MM.1S (cell line): ENCODE results near the gene TRMT61A.

ENCODE experiments used
- DNase-seq: peaks from one replicate; pipeline ENCODE4 v3.0.0-alpha.2; 2015
- H2AFZ ChIP-seq: fragments of 300-600 bp; sonication (generic); 2 replicates; pipeline ENCODE4 v1.6.0; 2016; ENCODE audit warnings: antibody characterized with exemption, low read length
- H3F3A ChIP-seq: fragments of 300-600 bp; sonication (generic); 2 replicates; pipeline ENCODE4 v1.6.1; 2016; ENCODE audit warnings: mild to moderate bottlenecking, antibody characterized with exemption, low read length, moderate library complexity, mixed read lengths; ENCODE audit not compliant: insufficient read depth
- H3K27ac ChIP-seq: fragments of 300-600 bp; sonication (generic); 2 replicates; pipeline ENCODE4 v1.5.1; 2016; ENCODE audit warnings: mild to moderate bottlenecking, low read length
- H3K27me3 ChIP-seq: fragments of 300-600 bp; sonication (generic); replicated peaks from 2 replicates; pipeline ENCODE4 v1.6.0; 2016; ENCODE audit warnings: low read length; ENCODE audit not compliant: insufficient read depth
- H3K36me3 ChIP-seq: fragments of 300-600 bp; sonication (generic); replicated peaks from 2 replicates; pipeline ENCODE4 v1.6.1; 2016; ENCODE audit warnings: mild to moderate bottlenecking, low read length, mixed read lengths; ENCODE audit not compliant: insufficient read depth
- H3K4me1 ChIP-seq: fragments of 300-600 bp; sonication (generic); 2 replicates; pipeline ENCODE4 v1.6.1; 2016; ENCODE audit warnings: low read length, mixed read lengths
- H3K4me2 ChIP-seq: fragments of 300-600 bp; sonication (generic); 2 replicates; pipeline ENCODE4 v1.6.0; 2016; ENCODE audit warnings: low read depth, low read length
- H3K4me3 ChIP-seq: fragments of 300-600 bp; sonication (generic); 2 replicates; pipeline ENCODE4 v1.5.1; 2016; ENCODE audit warnings: low read length, mixed read lengths
- H3K79me2 ChIP-seq: fragments of 300-600 bp; sonication (generic); 2 replicates; pipeline ENCODE4 v1.6.1; 2016; ENCODE audit warnings: mixed run types, low read length, mixed read lengths
- H3K9ac ChIP-seq: fragments of 300-600 bp; sonication (generic); 2 replicates; pipeline ENCODE4 v1.6.1; 2016; ENCODE audit warnings: low read length, mixed read lengths
- H3K9me2 ChIP-seq: fragments of 300-600 bp; sonication (generic); replicated peaks from 2 replicates; pipeline ENCODE4 v1.6.1; 2016; ENCODE audit warnings: mild to moderate bottlenecking, low read length, mixed read lengths; ENCODE audit not compliant: insufficient read depth
- H3K9me3 ChIP-seq: fragments of 300-600 bp; sonication (generic); replicated peaks from 2 replicates; pipeline ENCODE4 v1.6.1; 2016; ENCODE audit warnings: mild to moderate bottlenecking, low read length, mixed read lengths; ENCODE audit not compliant: insufficient read depth
- H4K20me1 ChIP-seq: fragments of 300-600 bp; sonication (generic); 2 replicates; pipeline ENCODE4 v1.6.1; 2016; ENCODE audit warnings: mild to moderate bottlenecking, low read length, moderate library complexity, mixed read lengths; ENCODE audit not compliant: insufficient read depth
- CTCF ChIP-seq: fragments of 300-600 bp; sonication (generic); IDR thresholded peaks from 2 replicates; pipeline ENCODE4 v1.5.1; 2016; ENCODE audit warnings: antibody characterized with exemption, low read length, mixed read lengths
- EZH2 ChIP-seq: fragments of 300-600 bp; sonication (generic); optimal IDR thresholded peaks from 2 replicates; pipeline ENCODE3; 2017; ENCODE audit warnings: low read depth, mild to moderate bottlenecking, antibody characterized with exemption, low read length, mixed read lengths
- EZH2phosphoT487 ChIP-seq: fragments of 300-600 bp; sonication (generic); IDR thresholded peaks from 2 replicates; pipeline ENCODE4 v1.6.1; 2018; ENCODE audit warnings: antibody characterized with exemption, low read length

Gene TRMT61A

GRCh38 chr14:103560691-103561090 lies 31.7 kb downstream of the TRMT61A start:
- no peaks in the 10 kb centered on the region for H3K4me1 ChIP-seq
- H3K36me3 ChIP-seq = no peaks in the 10 kb centered on the region
- 0 out of 2 replicates have a peak, but pooled peaks cover 3% of the 10 kb centered on the region for H4K20me1 ChIP-seq
- no peak for DNase-seq
- no peak overlapping the region for H3K4me3 ChIP-seq
- H3K4me2 ChIP-seq = peak overlapping the region; percentile 53; the same call in 1 of the 2 replicates
- TF ChIP-seq EZH2 (no peak), EZH2phosphoT487 (no peak), CTCF (no peak)
- no peak overlapping the region for H2AFZ ChIP-seq
- no peaks in the 10 kb centered on the region for H3K27me3 ChIP-seq
- no peaks in the 10 kb centered on the region for H3K9me3 ChIP-seq
- no peaks in the 10 kb centered on the region for H3F3A ChIP-seq
- no peaks in the 10 kb centered on the region for H3K9me2 ChIP-seq
- H3K79me2 ChIP-seq = peaks cover 67% of the 10 kb centered on the region
- no peak overlapping the region for H3K27ac ChIP-seq
- H3K9ac ChIP-seq = no peak overlapping the region

- peak; percentile 16 for DNase-seq
- no peaks in the 10 kb centered on the region for H3K27me3 ChIP-seq
- H2AFZ ChIP-seq = peak overlapping the region; percentile 45
- H3K36me3 ChIP-seq = no peaks in the 10 kb centered on the region
- no peaks in the 10 kb centered on the region for H3K9me3 ChIP-seq
- peak overlapping the region; percentile 53 for H3K4me2 ChIP-seq
- H4K20me1 ChIP-seq = 0 out of 2 replicates have a peak, but pooled peaks cover 3% of the 10 kb centered on the region
- H3K4me3 ChIP-seq = peak overlapping the region; percentile 89
- no peaks in the 10 kb centered on the region for H3K4me1 ChIP-seq
- H3K79me2 ChIP-seq = peaks cover 75% of the 10 kb centered on the region
- H3K9ac ChIP-seq = peak overlapping the region; percentile 75
- H3F3A ChIP-seq = no peaks in the 10 kb centered on the region
- TF ChIP-seq CTCF = no peak
- TF ChIP-seq EZH2phosphoT487 = no peak
- no peak for TF ChIP-seq EZH2
- H3K27ac ChIP-seq = peak overlapping the region; percentile 66; the same call in 1 of the 2 replicates
- H3K9me2 ChIP-seq = no peaks in the 10 kb centered on the region
Observed at GRCh38 chr14:103561381-103562178, 32.6 kb downstream of the TRMT61A start.

GRCh38 chr14:103562179-103562428 lies 33.1 kb downstream of the TRMT61A start:
- Histone ChIP-seq H3K9me2 (no peaks in the 10 kb centered on the region), H3F3A (no peaks in the 10 kb centered on the region), H3K27me3 (no peaks in the 10 kb centered on the region), H3K4me2 (peak overlapping the region; percentile 53; the same call in 1 of the 2 replicates), H2AFZ (peak overlapping the region; percentile 45), H3K79me2 (peaks cover 77% of the 10 kb centered on the region), H3K27ac (peak overlapping the region; percentile 66; the same call in 1 of the 2 replicates), H3K36me3 (no peaks in the 10 kb centered on the region), H3K9ac (peak overlapping the region; percentile 75), H3K4me3 (peak overlapping the region; percentile 89), H3K9me3 (no peaks in the 10 kb centered on the region), H3K4me1 (no peaks in the 10 kb centered on the region), H4K20me1 (0 out of 2 replicates have a peak, but pooled peaks cover 3% of the 10 kb centered on the region)
- no peak for DNase-seq
- TF ChIP-seq EZH2phosphoT487 = no peak
- TF ChIP-seq CTCF = no peak
- TF ChIP-seq EZH2 = no peak
